A549 (cell line): ENCODE data around the gene LRRC72.

Experiments used
- HDAC2 ChIP-seq: fragments of 200-600 bp; sonication (generic); IDR thresholded peaks from 2 replicates; pipeline ENCODE4 v1.6.1; 2016
- JUNB ChIP-seq: fragments of >200 bp; sonication (Bioruptor Twin); formaldehyde crosslinking; IDR thresholded peaks from 2 replicates; pipeline ENCODE4 v1.6.1; 2016
- MAFK ChIP-seq: fragments of 450-650 bp; IDR thresholded peaks from 2 replicates; pipeline ENCODE4 v1.6.1; 2014; ENCODE audit not compliant: partially characterized antibody
- POLR2A ChIP-seq: IDR thresholded peaks from 2 replicates; pipeline ENCODE4 v1.6.1; 2012; ENCODE audit warnings: mild to moderate bottlenecking, low read length
- SMC3 ChIP-seq: fragments of >200 bp; sonication (Bioruptor Twin); formaldehyde crosslinking; IDR thresholded peaks from 3 replicates; pipeline ENCODE4 v1.6.1; 2018; ENCODE audit warnings: inconsistent platforms
- TP53 ChIP-seq: fragments of 250-450 bp; sonication (Bioruptor Pico); IDR thresholded peaks from 2 replicates; pipeline ENCODE4 v1.5.0; 2021; ENCODE audit warnings: mild to moderate bottlenecking, moderate library complexity

DNA sequence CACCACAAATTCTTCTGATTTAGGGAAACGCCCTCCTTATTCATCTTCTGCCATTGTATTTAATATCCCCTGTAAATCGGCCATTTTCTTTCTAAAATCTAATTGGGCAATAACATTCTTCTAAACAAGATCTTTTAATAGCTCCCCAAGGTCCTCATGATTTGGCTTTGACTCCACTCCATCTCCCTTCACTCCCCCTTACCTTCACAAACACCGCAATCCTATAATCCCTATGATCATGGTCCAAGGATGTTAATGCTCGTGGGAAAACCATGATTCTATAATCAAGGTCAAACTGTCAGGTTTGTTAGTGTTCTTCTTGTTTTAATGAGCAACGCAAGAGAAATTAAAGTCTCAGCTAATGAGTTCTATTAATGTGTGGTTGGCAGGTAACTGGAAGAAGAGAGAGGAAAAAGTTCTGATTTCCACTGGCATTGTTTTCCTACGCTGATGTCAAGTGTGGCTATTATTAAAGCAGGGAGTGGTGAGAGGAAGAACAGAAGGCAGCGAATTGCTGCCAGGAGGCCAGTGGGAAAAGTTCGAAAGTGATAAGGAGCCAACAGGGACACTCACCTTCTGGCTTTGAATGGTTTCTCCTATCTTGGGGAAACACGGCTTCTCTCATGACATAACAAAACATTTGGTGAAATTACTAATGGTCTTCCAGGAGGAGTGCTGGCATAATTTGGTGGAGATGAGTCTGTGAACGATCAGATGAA lies 28.1 kb downstream of the LRRC72 start:
- no peak for TF ChIP-seq JUNB
- TF ChIP-seq POLR2A = no peak
- no peak for TF ChIP-seq TP53
- TF ChIP-seq SMC3 = no peak
- TF ChIP-seq HDAC2 = no peak
- TF ChIP-seq MAFK = no peak
